H1 (cell line): ENCODE measurements around the gene TMEM117. TPM values are rescaled to one million over a fixed set of nuclear protein-coding genes. Genes with fewer than 3 reads are reported as not detected.

Experiments used
- CTCF ChIA-PET: fragments of 300-600 bp; sonication (Branson Sonifier 250); formaldehyde crosslinking; loops from one replicate; lab custom pipeline; 2021; ENCODE audit not compliant: partially characterized antibody; lab: Charles Lee
- POLR2A ChIA-PET: fragments of 300-600 bp; sonication (Branson Sonifier 250); formaldehyde crosslinking; loops from one replicate; lab custom pipeline; 2021; ENCODE audit warnings: inconsistent platforms; ENCODE audit not compliant: partially characterized antibody; lab: Charles Lee
- DNase-seq, 2 experiments: peaks; one replicate each; pipeline versions ENCODE4 v3.0.0 to v3.0.0-alpha.2; 2010 to 2022; ENCODE audit warnings: low spot score in 2 of 2, low read depth in 1 of 2, mixed read lengths in 1 of 2
- FAIRE-seq: peaks from 2 replicates; lab custom pipeline; 2011; peaks lifted over from hg19 to GRCh38; lab: Jason Lieb, UNC
- H2AFZ ChIP-seq: 2 replicates; pipeline ENCODE4 v1.8.1; 2012; ENCODE audit warnings: low read length, inconsistent platforms
- H2AK5ac ChIP-seq: 2 replicates; pipeline ENCODE4 v1.6.1; 2013; ENCODE audit warnings: low read depth, low read length
- H2BK120ac ChIP-seq: replicated peaks from 2 replicates; pipeline ENCODE3; 2013; ENCODE audit warnings: low read depth, low read length, inconsistent platforms
- H2BK12ac ChIP-seq: 2 replicates; pipeline ENCODE4 v1.6.1; 2013; ENCODE audit warnings: low read depth, low read length
- H2BK15ac ChIP-seq: 2 replicates; pipeline ENCODE4 v1.6.1; 2013; ENCODE audit warnings: low read length
- H2BK20ac ChIP-seq: 2 replicates; pipeline ENCODE4 v1.6.1; 2013; ENCODE audit warnings: low read length
- H2BK5ac ChIP-seq: 2 replicates; pipeline ENCODE4 v1.6.1; 2013; ENCODE audit warnings: low read depth, low read length
- H3K14ac ChIP-seq: 2 replicates; pipeline ENCODE4 v1.6.1; 2013; ENCODE audit warnings: inconsistent platforms; ENCODE audit not compliant: insufficient read length
- H3K18ac ChIP-seq: 2 replicates; pipeline ENCODE4 v1.6.1; 2013; ENCODE audit warnings: low read length; ENCODE audit errors: extremely low read depth
- H3K23ac ChIP-seq: 2 replicates; pipeline ENCODE4 v1.6.1; 2013; ENCODE audit warnings: inconsistent platforms; ENCODE audit not compliant: insufficient read length
- H3K23me2 ChIP-seq: 2 replicates; pipeline ENCODE4 v1.6.1; 2013; ENCODE audit warnings: low read depth, low read length
- H3K27ac ChIP-seq: 2 replicates; pipeline ENCODE4 v1.6.1; 2011; ENCODE audit warnings: low read depth, low read length, inconsistent platforms
- H3K27me3 ChIP-seq, 4 experiments: replicated peaks in 1 of 4; 1 replicate in 1 of 4; 2 replicates in 3 of 4; pipeline versions ENCODE4 v1.6.1 to v1.8.1; 2011 to 2013; ENCODE audit warnings: low read length in 3 of 4, mild to moderate bottlenecking in 3 of 4, inconsistent platforms in 2 of 4, mixed read lengths in 2 of 4, moderate library complexity in 1 of 4; ENCODE audit not compliant: control insufficient read depth in 3 of 4, insufficient read depth in 3 of 4; ENCODE audit errors: extremely low read depth in 1 of 4
- H3K36me3 ChIP-seq, 4 experiments: 2 replicates each; pipeline versions ENCODE4 v1.6.1 to v1.8.1; 2011 to 2013; ENCODE audit warnings: mild to moderate bottlenecking in 4 of 4, low read length in 3 of 4, moderate library complexity in 2 of 4, control low read depth in 1 of 4, inconsistent platforms in 1 of 4; ENCODE audit not compliant: insufficient read depth in 4 of 4, control insufficient read depth in 2 of 4
- H3K4ac ChIP-seq: replicated peaks from 2 replicates; pipeline ENCODE3; 2013; ENCODE audit warnings: low read length, low read depth, mixed read lengths, inconsistent platforms; ENCODE audit not compliant: insufficient read length
- H3K4me1 ChIP-seq, 4 experiments: replicated peaks in 1 of 4; 1 replicate in 1 of 4; 2 replicates in 3 of 4; pipeline versions ENCODE4 v1.6.1 to v1.8.1; 2011 to 2013; ENCODE audit warnings: low read length in 3 of 4, inconsistent platforms in 2 of 4, mixed read lengths in 1 of 4; ENCODE audit not compliant: insufficient read depth in 4 of 4, control insufficient read depth in 3 of 4
- H3K4me2 ChIP-seq, 2 experiments: 2 replicates each; pipeline versions ENCODE4 v1.6.1 to v1.8.1; 2011 to 2013; ENCODE audit warnings: low read depth in 2 of 2, low read length in 2 of 2, control low read depth in 1 of 2, inconsistent platforms in 1 of 2, mild to moderate bottlenecking in 1 of 2; ENCODE audit not compliant: insufficient read depth in 1 of 2
- H3K4me3 ChIP-seq, 4 experiments: fragments of 200-600, 300-600 bp in 1 of 4; sonication (generic), shearing (Covaris generic), sonication (Bioruptor Twin) in 1 of 4; 2 replicates each; pipeline versions ENCODE4 v1.5.1 to v1.8.1; 2011 to 2016; ENCODE audit warnings: low read length in 4 of 4, low read depth in 3 of 4, control low read depth in 2 of 4, inconsistent platforms in 2 of 4, mild to moderate bottlenecking in 2 of 4, mixed read lengths in 1 of 4, moderate library complexity in 1 of 4; ENCODE audit not compliant: insufficient read depth in 2 of 4; ENCODE audit errors: extremely low read depth in 1 of 4
- H3K56ac ChIP-seq: replicated peaks from 2 replicates; pipeline ENCODE3; 2013; ENCODE audit warnings: low read depth, mild to moderate bottlenecking, mixed read lengths, low read length, inconsistent platforms; ENCODE audit not compliant: insufficient read length
- H3K79me1 ChIP-seq: 2 replicates; pipeline ENCODE4 v1.6.1; 2013; ENCODE audit warnings: low read depth, low read length, control low read depth
- H3K79me2 ChIP-seq, 2 experiments: 2 replicates each; pipeline versions ENCODE4 v1.6.1 to v1.8.1; 2012 to 2013; ENCODE audit warnings: low read length in 2 of 2, mild to moderate bottlenecking in 2 of 2, inconsistent platforms in 1 of 2; ENCODE audit not compliant: insufficient read depth in 2 of 2, control insufficient read depth in 1 of 2
- H3K9ac ChIP-seq, 4 experiments: replicated peaks in 1 of 4; 1 replicate in 1 of 4; 2 replicates in 3 of 4; pipeline versions ENCODE4 v1.6.1 to v1.8.1; 2011 to 2013; ENCODE audit warnings: low read depth in 3 of 4, low read length in 3 of 4, control low read depth in 2 of 4, mild to moderate bottlenecking in 2 of 4, moderate library complexity in 2 of 4, inconsistent platforms in 1 of 4; ENCODE audit errors: extremely low read depth in 1 of 4
- H3K9me3 ChIP-seq, 2 experiments: 2 replicates each; pipeline versions ENCODE4 v1.6.1 to v1.8.1; 2012 to 2013; ENCODE audit warnings: mild to moderate bottlenecking in 2 of 2, moderate library complexity in 2 of 2, control low read depth in 1 of 2, inconsistent platforms in 1 of 2, low read depth in 1 of 2, low read length in 1 of 2, mixed read lengths in 1 of 2; ENCODE audit not compliant: insufficient read depth in 2 of 2
- H4K20me1 ChIP-seq, 2 experiments: replicated peaks in 1 of 2; 2 replicates each; pipeline versions ENCODE3 to v1.8.1; 2011 to 2013; ENCODE audit warnings: inconsistent platforms in 2 of 2, low read length in 2 of 2, mild to moderate bottlenecking in 1 of 2; ENCODE audit not compliant: insufficient read depth in 2 of 2, control insufficient read depth in 1 of 2
- H4K5ac ChIP-seq: 2 replicates; pipeline ENCODE4 v1.6.1; 2013; ENCODE audit warnings: low read length, low read depth, mixed read lengths, inconsistent platforms; ENCODE audit not compliant: insufficient read length
- H4K8ac ChIP-seq: 2 replicates; pipeline ENCODE4 v1.8.0; 2013; ENCODE audit warnings: mild to moderate bottlenecking, moderate library complexity, low read length, inconsistent platforms; ENCODE audit not compliant: insufficient read depth; ENCODE audit errors: extremely low read depth
- H4K91ac ChIP-seq: replicated peaks from 2 replicates; pipeline ENCODE3; 2013; ENCODE audit warnings: low read length, mixed read lengths, inconsistent platforms; ENCODE audit not compliant: insufficient read length
- GTF2F1 ChIP-seq: IDR thresholded peaks from 2 replicates; pipeline ENCODE4 v1.6.1; 2012; ENCODE audit warnings: low read depth, low read length, improper control_type of control experiment, borderline replicate concordance
- JUN ChIP-seq: IDR thresholded peaks from 2 replicates; pipeline ENCODE4 v1.6.1; 2011; ENCODE audit warnings: low read depth, mild to moderate bottlenecking, improper control_type of control experiment, low read length
- JUND ChIP-seq: IDR thresholded peaks from 2 replicates; pipeline ENCODE4 v1.6.1; 2011; ENCODE audit warnings: mild to moderate bottlenecking, improper control_type of control experiment, low read length
- RBBP5 ChIP-seq: IDR thresholded peaks from 2 replicates; pipeline ENCODE4 v1.7.1; 2012; ENCODE audit warnings: low read depth, mild to moderate bottlenecking, inconsistent platforms, low read length, moderate library complexity, borderline replicate concordance
- RFX5 ChIP-seq: IDR thresholded peaks from 2 replicates; pipeline ENCODE4 v1.6.1; 2011; ENCODE audit warnings: low read depth, low read length, improper control_type of control experiment, borderline replicate concordance
- RNF2 ChIP-seq: fragments of 200-900, 300-1000 bp; sonication (generic); IDR thresholded peaks from 2 replicates; pipeline ENCODE4 v1.7.1; 2016; ENCODE audit warnings: borderline replicate concordance, low read depth, mild to moderate bottlenecking, antibody characterized with exemption, low read length; ENCODE audit not compliant: poor library complexity, severe bottlenecking; ENCODE audit errors: missing control alignments
- SIX5 ChIP-seq: IDR thresholded peaks from 2 replicates; pipeline ENCODE4 v1.6.1; 2011; ENCODE audit warnings: mild to moderate bottlenecking, low read depth, low read length
- SP1 ChIP-seq: IDR thresholded peaks from 2 replicates; pipeline ENCODE4 v1.6.1; 2011; ENCODE audit warnings: low read depth, low read length
- TCF12 ChIP-seq: IDR thresholded peaks from 2 replicates; pipeline ENCODE4 v1.6.1; 2011; ENCODE audit warnings: low read depth, mild to moderate bottlenecking, low read length
- ZNF274 ChIP-seq: IDR thresholded peaks from 2 replicates; pipeline ENCODE4 v1.7.0; 2012; ENCODE audit warnings: low read length, borderline replicate concordance; ENCODE audit errors: extremely low read depth
- WGBS, 2 experiments: shearing (Covaris generic) in 1 of 2; methylation state at CpG; one replicate each; pipeline versions ENCODE4 v1.1.6 to v1.1.7; 2013 to 2015; ENCODE audit warnings: low lambda C conversion rate in 2 of 2, mixed read lengths in 2 of 2, inconsistent platforms in 1 of 2, low coverage in 1 of 2, missing lambda C conversion rate in 1 of 2; ENCODE audit not compliant: insufficient replicate concordance in 2 of 2, insufficient coverage in 1 of 2, insufficient read length in 1 of 2; ENCODE audit errors: extremely low coverage in 1 of 2, missing lambda C conversion rate in 1 of 2; 5-methylcytosine and 5-hydroxymethylcytosine counted together
- polyA plus RNA-seq, 7 experiments: library from polyadenylated mRNA; depleted of rRNA in 3 of 7; stranded (reverse) in 5 of 7; unstranded in 2 of 7; fragments of >200 nt in 5 of 7; fragments of 200-250 nt in 2 of 7; gene quantifications; 1 replicate in 5 of 7; 2 replicates in 1 of 7; 4 replicates in 1 of 7; pipeline versions ENCODE4 v1.2.1 to v1.2.3, GENCODE V29; 2011 to 2013; ENCODE audit warnings: missing spikeins in 2 of 7, mixed read lengths in 2 of 7
- total RNA-seq: library from RNA; stranded (reverse); fragmentation: NEBNext Ultra II Directional; extraction: Animal tissue kit (Norgen Biotek cat#: 25700); gene quantifications from 2 replicates; pipeline ENCODE4 v1.2.1, GENCODE V29; 2021

TMEM117 gene
- total and polyA plus RNA-seq, 2 of the 8 experiments (the other 6 are each of a cell fraction or from before 2014, with no cell fraction given): 0.80 to 1.4 TPM

DNA sequence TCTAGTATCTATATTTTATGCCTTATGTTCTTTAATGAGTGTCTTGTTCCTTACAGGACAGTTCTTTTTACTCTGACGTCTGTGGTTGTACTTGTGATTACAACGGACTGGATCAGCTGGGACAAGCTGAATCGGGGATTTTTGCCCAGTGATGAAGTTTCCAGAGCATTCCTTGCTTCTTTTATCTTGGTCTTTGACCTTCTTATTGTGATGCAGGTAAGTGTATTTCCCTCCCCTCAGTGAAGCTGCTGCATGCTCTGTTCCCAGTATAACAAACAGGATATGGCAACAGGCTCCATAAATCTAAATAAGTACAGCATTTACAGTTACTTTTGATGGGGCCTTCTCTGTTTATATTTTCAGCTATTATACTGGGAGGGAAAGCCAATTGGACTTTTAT lies 463.6 kb downstream of the TMEM117 start:
- no peak overlapping the region for H3K27ac ChIP-seq
- H3K23me2 ChIP-seq: no peaks in the 10 kb centered on the region
- H3K23ac ChIP-seq: no peak overlapping the region
- H4K20me1 ChIP-seq: no peaks in the 10 kb centered on the region
- ChIA-PET CTCF (interaction anchor here (0.6 to 1.8 kb wide), 4 partner anchors 18 to 574 kb away, joined by 3 to 5 read pairs (median 3); no protein-coding TSS in a partner anchor), POLR2A (interaction anchor here (1.9 kb wide), 1 partner anchor 9 kb away, joined by 6 read pairs; no protein-coding TSS in a partner anchor)
- H3K79me1 ChIP-seq: no peaks in the 10 kb centered on the region
- H3K36me3 ChIP-seq: no peaks in the 10 kb centered on the region
- H3K4me1 ChIP-seq: peaks cover 0 to 3% (median 1%) of the 10 kb centered on the region in 4 experiments; a peak in 2 of 7 replicates
- no peak overlapping the region for H4K91ac ChIP-seq
- H3K79me2 ChIP-seq: no peaks in the 10 kb centered on the region
- H2AFZ ChIP-seq: peak overlapping the region; percentile 16; the same call in 1 of the 2 replicates
- no peaks in the 10 kb centered on the region for H3K27me3 ChIP-seq
- H4K5ac ChIP-seq: no peak overlapping the region
- 0 out of 2 replicates have a peak overlapping the region, but pooled peaks have one; percentile 42 for H3K18ac ChIP-seq
- no peak overlapping the region for H3K56ac ChIP-seq
- no peak for TF ChIP-seq RBBP5
- TF ChIP-seq SIX5: no peak
- no peak for TF ChIP-seq JUN
- TF ChIP-seq SP1: no peak
- no peak for TF ChIP-seq RNF2
- no peak for TF ChIP-seq TCF12
- TF ChIP-seq GTF2F1: no peak
- TF ChIP-seq JUND: no peak
- no peak for TF ChIP-seq RFX5
- no peak for TF ChIP-seq ZNF274
- H2BK20ac ChIP-seq: no peak overlapping the region
- H3K4me3 ChIP-seq: no peak overlapping the region
- no peak overlapping the region for H2BK12ac ChIP-seq
- no peak overlapping the region for H2BK5ac ChIP-seq
- DNase-seq (no peak), FAIRE-seq (no peak)
- H3K4me2 ChIP-seq: no peak overlapping the region
- no peak overlapping the region for H2BK120ac ChIP-seq
- H3K4ac ChIP-seq: no peak overlapping the region
- H3K14ac ChIP-seq: no peak overlapping the region
- H3K9ac ChIP-seq: no peak overlapping the region
- H2BK15ac ChIP-seq: no peak overlapping the region
- H2AK5ac ChIP-seq: no peak overlapping the region
- H3K9me3 ChIP-seq: no peaks in the 10 kb centered on the region
- WGBS, 2 experiments: 60% methylated on average over 3 of the region's 3 CpGs; no CpG with 5 or more reads in 1 of the 2 experiments
- H4K8ac ChIP-seq: no peak overlapping the region
